Jurkat, Clone E6-1 (cell line): Measurements from ENCODE around the gene ACOXL.

Experiments
- DNase-seq: peaks from one replicate; pipeline ENCODE4 v3.0.0-alpha.2; 2011; ENCODE audit warnings: low read depth, low spot score
- H3K4me3 ChIP-seq: 2 replicates; pipeline ENCODE4 v1.5.1; 2011; ENCODE audit warnings: mild to moderate bottlenecking, low read length, control low read depth, moderate library complexity

Gene ACOXL

DNA sequence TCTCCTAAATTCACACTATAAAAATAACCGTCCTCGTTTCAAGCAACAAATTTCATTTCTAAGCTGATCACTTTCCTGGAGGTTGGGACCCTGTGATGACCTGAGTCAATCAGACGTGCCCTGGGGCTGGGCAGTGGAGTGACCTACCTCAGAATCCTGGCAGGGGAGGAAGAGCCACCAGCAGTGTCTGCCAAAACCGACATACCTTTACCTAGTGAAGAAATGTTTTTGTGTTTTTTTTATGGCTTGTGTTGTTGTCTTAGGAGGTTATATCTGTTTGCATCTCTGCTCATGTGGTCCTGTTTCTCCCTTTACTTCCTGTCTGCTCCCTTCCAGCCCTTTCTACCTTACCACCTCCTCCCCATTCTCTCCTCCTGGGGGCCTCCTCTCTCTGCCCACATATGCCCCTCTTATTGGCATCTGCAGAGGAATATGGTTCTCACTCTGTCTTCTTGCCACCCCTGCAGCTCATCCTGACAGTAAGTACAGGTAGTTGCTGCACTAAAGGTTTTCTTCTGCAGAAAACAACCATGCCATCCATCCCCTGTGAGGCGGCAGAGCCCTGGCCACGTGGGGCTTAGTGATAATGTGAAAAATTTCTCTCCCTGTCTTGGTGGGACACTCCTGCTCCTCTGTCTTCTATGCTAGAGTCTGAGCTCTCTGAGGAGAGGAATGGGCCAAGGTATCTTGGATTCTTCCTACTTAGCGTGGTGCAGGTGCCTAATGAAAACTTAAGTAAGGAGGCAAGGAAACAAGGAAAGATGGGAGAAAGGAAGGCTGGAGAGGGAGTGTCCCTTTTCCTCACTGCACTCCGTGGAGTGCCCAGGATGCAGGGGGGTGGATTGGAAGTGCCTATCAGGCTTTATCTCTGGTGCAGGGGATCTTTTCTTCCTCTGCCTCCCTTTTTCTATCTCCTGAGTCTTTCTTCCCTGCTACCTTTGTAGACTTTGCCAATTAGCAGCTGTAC lies 15.4 kb downstream of the ACOXL start:
- DNase-seq: peak; percentile 36
- H3K4me3 ChIP-seq: peak overlapping the region; percentile 40

- H3K4me3 ChIP-seq: peak overlapping the region; percentile 3; the same call in 1 of the 2 replicates
- peak; percentile 100 for DNase-seq
These were observed 16.1 kb downstream of the ACOXL start for GRCh38 chr2:110748489-110748867.

GRCh38 chr2:110751642-110752041 lies 19.3 kb downstream of the ACOXL start:
- no peak for DNase-seq
- H3K4me3 ChIP-seq: no peak overlapping the region

GRCh38 chr2:110752871-110753270 lies 20.5 kb downstream of the ACOXL start:
- no peak overlapping the region for H3K4me3 ChIP-seq
- DNase-seq: no peak

DNA sequence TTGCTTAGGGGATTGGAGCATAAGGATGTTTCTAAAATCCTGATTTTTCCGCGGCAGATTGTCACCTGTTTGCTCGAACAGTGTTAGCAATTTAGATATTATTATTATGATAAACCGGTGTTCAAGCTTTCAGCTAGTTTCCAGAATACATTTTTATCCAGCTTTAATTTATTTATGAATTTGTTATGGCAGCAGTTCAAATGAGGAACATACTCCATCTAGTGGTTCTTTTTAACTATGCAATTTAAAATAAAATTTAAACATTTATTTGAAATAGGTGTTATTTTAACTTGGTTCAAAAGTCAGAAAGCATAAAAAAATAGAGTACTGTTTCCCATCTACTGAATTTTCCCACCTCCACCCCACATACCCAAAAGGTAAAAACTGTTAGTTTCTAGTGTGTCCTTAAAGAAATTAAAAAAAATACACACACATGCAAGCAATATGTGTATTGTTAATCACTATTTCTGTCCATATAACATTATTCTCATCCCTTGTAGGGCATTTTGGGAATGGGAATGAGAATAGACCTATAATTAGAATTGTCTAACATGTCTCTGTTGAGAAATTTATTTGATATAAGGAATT lies 23.2 kb downstream of the ACOXL start:
- DNase-seq: no peak
- no peak overlapping the region for H3K4me3 ChIP-seq

DNA sequence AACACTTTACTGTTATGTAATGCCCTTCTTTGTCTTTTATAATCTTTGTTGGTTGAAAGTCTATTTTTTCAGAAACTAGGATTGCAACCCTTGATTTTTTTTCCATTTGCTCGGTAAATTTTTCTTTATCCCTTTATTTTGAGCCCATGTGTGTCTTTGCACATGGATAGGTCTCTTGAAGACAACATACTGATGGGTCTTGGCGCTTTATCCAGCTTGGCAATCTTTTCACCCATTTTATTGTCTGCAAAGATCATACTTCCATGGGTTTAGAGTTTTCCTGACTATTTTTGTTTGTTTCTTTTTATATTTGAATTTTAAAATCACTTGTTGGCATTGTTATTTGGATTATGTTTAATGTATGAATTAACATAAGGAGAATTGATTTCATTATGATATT lies 27.0 kb downstream of the ACOXL start:
- DNase-seq: no peak
- no peak overlapping the region for H3K4me3 ChIP-seq

- DNase-seq: no peak
- H3K4me3 ChIP-seq: no peak overlapping the region
These were observed 32.6 kb downstream of the ACOXL start for GRCh38 chr2:110764931-110765330.

- DNase-seq: no peak
- H3K4me3 ChIP-seq: no peak overlapping the region
These were observed 33.9 kb downstream of the ACOXL start for GRCh38 chr2:110766291-110766690.

DNA sequence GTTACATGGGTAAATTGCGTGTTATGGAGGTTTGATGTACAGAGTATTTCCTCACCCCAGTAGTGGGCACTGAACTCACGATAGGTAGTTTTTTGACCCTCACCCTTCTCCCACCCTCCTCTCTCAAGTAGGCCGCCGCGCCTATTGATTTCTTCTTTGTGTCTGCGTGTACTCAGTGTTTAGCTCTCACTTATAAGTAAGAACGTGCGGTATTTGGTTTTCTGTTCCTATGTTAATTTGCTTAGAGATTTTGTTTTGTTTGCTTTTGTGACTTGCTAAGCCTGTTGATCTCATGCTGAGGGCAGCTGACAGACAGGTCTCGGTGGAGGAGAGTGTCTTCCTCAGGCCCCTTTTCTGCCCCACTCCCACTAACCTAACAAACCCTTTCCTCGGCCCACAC lies 36.2 kb downstream of the ACOXL start:
- DNase-seq: no peak
- H3K4me3 ChIP-seq: no peak overlapping the region

DNA sequence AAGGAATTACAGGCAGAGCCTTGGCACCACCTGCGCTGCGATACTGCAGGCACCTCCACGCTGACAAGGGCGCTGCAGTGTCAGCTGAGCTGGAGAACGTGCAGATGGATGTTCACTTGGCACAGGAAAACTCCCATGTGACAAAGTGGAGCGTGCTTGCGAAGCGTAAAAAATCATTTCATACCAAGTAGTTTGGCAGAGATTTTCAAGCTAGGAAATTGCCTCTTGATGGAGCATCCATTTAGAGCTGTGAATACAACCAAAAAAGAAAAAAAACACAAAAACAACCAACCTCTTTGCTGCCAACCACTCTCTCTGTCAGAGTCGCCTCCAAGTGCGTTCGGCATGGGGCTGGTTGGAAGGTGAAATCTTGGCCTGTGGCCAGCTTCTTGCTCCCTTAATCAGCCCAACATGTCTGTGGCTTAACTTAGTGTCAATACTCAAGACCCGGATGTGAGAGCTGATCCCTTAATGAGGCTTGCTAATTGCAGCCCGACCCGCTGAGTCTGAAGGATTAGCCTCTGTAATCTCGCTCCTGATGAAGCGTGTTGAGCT lies 38.1 kb downstream of the ACOXL start:
- DNase-seq: no peak
- H3K4me3 ChIP-seq: no peak overlapping the region

DNA sequence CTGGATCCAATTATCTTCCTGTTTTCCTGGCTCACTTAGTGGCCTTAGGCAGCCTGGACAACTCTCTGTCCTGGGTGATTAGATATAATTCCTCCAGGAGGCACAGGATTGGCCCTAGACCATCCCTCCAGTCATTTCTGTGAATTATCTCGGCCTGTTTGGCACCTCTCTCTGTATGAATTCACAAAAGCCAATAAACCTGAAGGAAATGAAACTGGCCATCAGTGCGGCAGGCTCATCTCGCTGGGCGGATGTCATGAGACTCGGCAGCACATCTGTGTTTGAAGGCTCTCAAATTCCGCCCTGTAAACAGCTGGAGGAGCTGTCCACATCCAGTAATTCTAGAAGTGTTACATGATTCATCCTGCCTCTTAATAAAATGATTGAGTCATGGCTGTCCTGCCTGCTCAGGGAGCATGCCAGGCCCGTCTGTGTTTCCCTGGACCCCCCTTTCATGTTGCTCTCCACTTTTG lies 38.6 kb downstream of the ACOXL start:
- no peak for DNase-seq

DNA sequence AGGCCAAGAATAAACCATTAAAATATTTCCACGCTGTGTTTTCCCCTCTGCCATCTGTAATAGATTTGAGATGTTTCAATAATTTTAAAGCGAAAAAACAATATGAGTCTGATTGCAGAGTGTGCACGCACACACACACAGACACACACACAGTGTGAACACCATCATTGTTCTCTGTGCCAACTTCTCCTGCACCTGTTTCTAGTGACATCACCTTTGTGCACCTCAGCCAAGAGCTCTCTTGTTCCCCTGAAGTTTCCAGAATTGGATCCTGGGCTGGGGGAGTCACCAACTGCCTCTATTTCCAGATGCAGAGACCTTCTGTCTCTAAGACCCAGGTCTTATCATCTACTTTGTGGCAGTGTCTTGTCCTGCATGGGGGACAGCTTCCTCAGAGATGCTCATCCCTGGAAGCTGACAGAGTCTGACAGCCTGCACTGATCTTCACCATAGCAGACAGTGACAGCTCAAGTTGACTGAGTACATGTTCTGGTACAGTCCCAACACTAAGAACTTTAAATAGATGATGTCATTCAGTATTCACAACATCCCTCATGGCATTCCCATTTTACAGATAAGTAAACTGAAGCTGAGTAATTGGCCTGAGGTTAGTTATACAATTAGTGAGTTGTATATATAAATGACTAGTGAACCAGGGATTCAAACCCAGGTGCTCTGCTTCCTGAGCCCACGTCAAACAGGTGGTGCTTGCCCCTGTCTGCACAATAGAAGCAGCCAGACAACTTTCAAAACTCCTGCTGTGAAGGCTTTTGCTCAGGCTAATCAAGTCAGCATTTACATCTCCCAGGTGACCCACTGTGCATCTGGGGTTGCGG lies 39.4 kb downstream of the ACOXL start:
- DNase-seq: no peak
- no peak overlapping the region for H3K4me3 ChIP-seq

More for the DNA sequence above, 38.6 kb downstream of the ACOXL start:
- no peak overlapping the region for H3K4me3 ChIP-seq

DNA sequence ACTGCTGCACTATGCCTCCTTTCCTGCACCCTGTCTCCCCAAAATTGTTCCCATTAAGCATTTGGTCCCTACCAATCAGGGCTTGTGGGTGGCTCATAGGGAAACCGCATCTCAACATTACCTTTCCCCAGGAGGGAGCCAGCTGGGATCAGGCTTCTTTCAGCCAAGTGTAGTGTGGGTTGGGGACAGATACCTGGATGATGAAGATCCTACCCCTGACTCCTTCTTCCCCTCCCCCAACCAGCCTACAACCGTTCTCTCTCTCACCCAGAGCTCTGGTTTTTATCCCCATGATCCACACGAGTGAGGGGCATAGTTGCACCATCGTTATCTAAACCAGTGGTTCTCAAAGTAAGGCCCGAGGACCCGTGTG lies 40.0 kb downstream of the ACOXL start:
- H3K4me3 ChIP-seq: no peak overlapping the region
- DNase-seq: no peak

DNA sequence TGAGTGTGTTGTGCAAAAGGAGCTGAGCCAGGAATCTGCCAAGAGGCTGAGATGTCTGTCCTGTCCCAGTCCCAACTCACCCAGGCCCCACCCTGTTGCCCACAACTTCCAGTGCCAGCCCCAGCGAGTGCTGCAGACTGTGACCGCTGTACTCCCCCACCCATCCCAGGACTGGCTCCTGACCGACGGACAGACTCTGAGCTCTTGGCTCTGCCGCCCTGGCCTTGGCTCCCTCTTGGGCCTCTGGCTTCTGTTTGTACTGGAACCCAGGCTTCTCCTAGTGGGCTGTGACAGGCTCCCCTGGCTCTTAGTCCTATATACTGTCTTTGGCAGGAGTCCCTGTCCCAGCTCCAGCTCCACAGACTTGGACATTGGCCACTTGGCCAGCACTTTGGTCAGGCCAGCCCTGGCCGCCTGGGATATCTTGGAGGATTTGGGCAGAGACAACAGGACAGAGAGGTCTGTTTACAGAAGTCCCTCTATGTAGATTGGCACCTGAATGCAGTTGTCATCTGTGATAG lies 41.1 kb downstream of the ACOXL start:
- no peak overlapping the region for H3K4me3 ChIP-seq
- DNase-seq: no peak

DNA sequence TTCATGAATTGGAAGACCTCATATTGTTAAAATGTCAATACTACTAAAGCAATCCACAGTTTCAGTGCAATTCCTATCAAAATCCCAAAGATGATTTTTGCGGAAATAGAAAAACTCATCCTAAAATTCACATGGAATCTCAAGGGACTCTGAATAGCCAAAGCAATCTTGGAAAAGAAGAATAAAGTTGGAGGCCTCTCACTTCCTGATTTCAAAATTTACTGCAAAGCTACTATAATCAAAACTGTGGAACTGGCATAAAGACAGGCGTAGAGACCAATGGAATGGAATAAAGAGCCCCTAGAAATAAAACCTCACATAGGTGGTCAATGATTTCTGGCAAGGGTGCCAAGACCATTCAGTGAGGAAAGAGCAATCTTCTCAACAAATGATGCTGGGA lies 42.3 kb downstream of the ACOXL start:
- H3K4me3 ChIP-seq: no peak overlapping the region
- DNase-seq: no peak

DNA sequence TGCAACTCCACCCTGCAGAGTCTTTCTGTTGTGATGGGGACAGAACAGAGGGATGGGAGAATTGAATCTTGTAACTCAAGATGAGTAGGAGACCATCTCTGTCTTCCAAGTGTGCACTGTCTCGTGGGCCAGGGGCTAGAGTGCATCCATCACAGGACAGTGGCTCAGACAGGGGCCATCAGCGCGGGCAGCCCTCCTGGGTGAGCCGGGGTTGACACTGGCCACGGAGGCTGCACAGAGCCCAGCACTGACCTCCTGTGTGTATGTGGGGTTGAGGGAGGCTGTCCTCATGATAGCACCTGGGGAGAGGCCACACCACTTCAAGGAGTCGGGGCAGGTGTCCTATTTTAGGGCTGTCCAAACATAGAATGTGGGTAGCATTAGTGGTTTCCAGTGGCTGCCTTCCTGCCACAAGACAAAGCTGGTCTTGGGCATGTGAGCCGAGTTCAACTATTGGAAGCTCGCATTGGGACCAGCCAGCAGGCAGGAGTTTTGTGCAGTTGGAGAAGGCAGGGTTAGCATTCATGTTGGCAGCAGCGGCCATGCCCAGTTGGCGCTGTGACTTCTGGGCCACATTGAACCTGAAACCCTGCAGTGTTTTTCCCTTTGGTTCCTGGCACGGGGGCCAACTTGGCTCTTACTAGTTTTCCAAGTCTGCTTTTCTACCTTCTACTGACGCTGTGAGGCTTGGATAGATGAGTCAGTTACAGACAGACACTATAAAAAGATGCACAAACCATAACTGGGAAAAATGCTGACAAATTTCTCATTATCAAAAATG lies 45.3 kb downstream of the ACOXL start:
- DNase-seq: no peak
- H3K4me3 ChIP-seq: no peak overlapping the region

- no peak overlapping the region for H3K4me3 ChIP-seq
- no peak for DNase-seq
These were observed 48.1 kb downstream of the ACOXL start for GRCh38 chr2:110780461-110780860.

DNA sequence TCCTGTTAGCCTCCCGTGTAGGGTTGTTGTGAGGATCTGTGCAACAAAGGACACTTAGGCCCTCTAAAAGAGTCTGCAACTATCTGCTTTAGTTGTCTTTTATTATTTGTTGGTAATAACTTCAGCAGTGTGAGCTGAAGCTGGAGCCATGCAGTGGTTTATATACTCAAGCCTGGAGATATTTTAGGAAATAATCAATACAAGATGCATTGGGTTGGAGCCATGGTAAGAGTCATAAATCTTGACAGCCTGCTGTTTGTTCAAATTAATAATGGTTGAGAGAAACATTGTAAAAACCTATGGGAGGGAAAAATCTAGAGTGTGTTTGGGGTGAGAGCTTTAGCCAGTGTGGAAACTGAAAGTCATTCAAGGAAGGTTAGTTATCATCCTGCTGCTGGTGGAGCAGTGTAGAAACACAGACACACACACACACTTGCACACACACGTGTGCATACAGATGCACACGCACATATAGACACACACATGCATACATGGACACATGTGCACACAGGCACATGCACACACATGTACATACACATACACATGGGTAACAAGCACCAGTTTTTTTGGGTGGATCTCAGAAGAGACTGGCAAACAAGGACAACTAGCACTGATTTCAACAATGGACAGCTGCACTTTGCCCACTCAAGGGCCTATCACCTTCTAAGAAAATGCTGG lies 51.0 kb downstream of the ACOXL start:
- H3K4me3 ChIP-seq: no peak overlapping the region
- no peak for DNase-seq
